HepG2 (cell line): Measurements from ENCODE around the gene CEP89. TPM values are rescaled to one million over a fixed set of nuclear protein-coding genes. Genes with fewer than 3 reads are reported as not detected.

Source experiments
- ATF2 ChIP-seq: sonication (generic); formaldehyde crosslinking; IDR thresholded peaks from 2 replicates; pipeline ENCODE4 v1.4.0; 2020; ENCODE audit warnings: missing genetic modification reagents
- CCDC6 ChIP-seq: sonication (generic); formaldehyde crosslinking; IDR thresholded peaks from 2 replicates; pipeline ENCODE4 v1.8.1; 2022; ENCODE audit warnings: mild to moderate bottlenecking, missing genetic modification reagents, moderate library complexity
- JUNB ChIP-seq: sonication (generic); formaldehyde crosslinking; IDR thresholded peaks from 2 replicates; pipeline ENCODE4 v1.8.0; 2022; ENCODE audit warnings: missing genetic modification reagents, mild to moderate bottlenecking, borderline replicate concordance
- KIAA2018 ChIP-seq: sonication (generic); formaldehyde crosslinking; IDR thresholded peaks from 2 replicates; pipeline ENCODE4 v1.5.0; 2020; ENCODE audit warnings: mild to moderate bottlenecking, missing genetic modification reagents, borderline replicate concordance
- MED13 ChIP-seq: sonication (generic); formaldehyde crosslinking; IDR thresholded peaks from 2 replicates; pipeline ENCODE4 v1.5.0; 2020; ENCODE audit warnings: missing genetic modification reagents
- NR1H2 ChIP-seq: sonication (generic); formaldehyde crosslinking; IDR thresholded peaks from 2 replicates; pipeline ENCODE4 v1.8.1; 2022; ENCODE audit warnings: low read depth, missing genetic modification reagents, borderline replicate concordance
- RBAK ChIP-seq: sonication (generic); formaldehyde crosslinking; IDR thresholded peaks from 2 replicates; pipeline ENCODE4 v1.5.1; 2020; ENCODE audit warnings: mild to moderate bottlenecking, missing genetic modification reagents
- RFX1 ChIP-seq: fragments of 450-650 bp; IDR thresholded peaks from 2 replicates; pipeline ENCODE4 v1.6.1; 2017
- SNAPC2 ChIP-seq: sonication (generic); formaldehyde crosslinking; IDR thresholded peaks from 2 replicates; pipeline ENCODE4 v1.8.1; 2022; ENCODE audit warnings: mild to moderate bottlenecking, missing genetic modification reagents
- TFE3 ChIP-seq: IDR thresholded peaks from 2 replicates; pipeline ENCODE4 v1.6.1; 2016
- TP53 ChIP-seq: sonication (generic); formaldehyde crosslinking; conservative IDR thresholded peaks from 2 replicates; pipeline ENCODE4 v1.4.0; 2020; ENCODE audit warnings: missing genetic modification reagents
- YEATS4 ChIP-seq: sonication (generic); formaldehyde crosslinking; IDR thresholded peaks from 2 replicates; pipeline ENCODE4 v1.4.0; 2020; ENCODE audit warnings: missing genetic modification reagents, borderline replicate concordance
- ZNF296 ChIP-seq: sonication (generic); formaldehyde crosslinking; conservative IDR thresholded peaks from 2 replicates; pipeline ENCODE4 v1.5.0; 2020; ENCODE audit warnings: mild to moderate bottlenecking, missing genetic modification reagents
- ZNF451 ChIP-seq: sonication (generic); formaldehyde crosslinking; IDR thresholded peaks from 2 replicates; pipeline ENCODE4 v1.5.0; 2020; ENCODE audit warnings: mild to moderate bottlenecking, missing genetic modification reagents
- ZNF589 ChIP-seq: sonication (generic); formaldehyde crosslinking; conservative IDR thresholded peaks from 2 replicates; pipeline ENCODE4 v1.8.0; 2022; ENCODE audit warnings: mild to moderate bottlenecking, moderate library complexity, missing genetic modification reagents
- ZNF598 ChIP-seq: sonication (generic); formaldehyde crosslinking; IDR thresholded peaks from 2 replicates; pipeline ENCODE4 v1.5.1; 2020; ENCODE audit warnings: mild to moderate bottlenecking, missing genetic modification reagents, borderline replicate concordance
- ZNF644 ChIP-seq: IDR thresholded peaks from 2 replicates; pipeline ENCODE4 v1.6.1; 2016; ENCODE audit warnings: low read depth
- ZNF772 ChIP-seq: sonication (generic); formaldehyde crosslinking; IDR thresholded peaks from 2 replicates; pipeline ENCODE4 v1.5.0; 2020; ENCODE audit warnings: mild to moderate bottlenecking, missing genetic modification reagents
- polyA plus RNA-seq, 8 experiments: library from polyadenylated mRNA; depleted of rRNA in 3 of 8; stranded (reverse) in 7 of 8; unstranded in 1 of 8; fragments of >200 nt; fragmentation: Illumina TruSeq in 4 of 8; extraction: Trizol in 4 of 8; gene quantifications; 2 replicates each; pipeline versions ENCODE4 v1.2.1 to v1.2.3, GENCODE V29; 2011 to 2016; ENCODE audit warnings: low read depth in 4 of 8, missing spikeins in 1 of 8, mixed read lengths in 1 of 8; ENCODE audit not compliant: insufficient read depth in 1 of 8
- total RNA-seq, 5 experiments: library from RNA; depleted of rRNA; stranded (reverse); fragments of >200 nt; fragmentation: Illumina TruSeq; extraction: Trizol; gene quantifications; 2 replicates each; pipeline ENCODE4 v1.2.3, GENCODE V29; 2016; ENCODE audit warnings: low read depth in 1 of 5

CEP89 gene
- total and polyA plus RNA-seq, 2 of the 13 experiments (the other 11 are each of a cell fraction or from before 2014, with no cell fraction given) = 7.2 to 10.9 TPM

GRCh38 chr19:32971715-32972540 is at the start of gene CEP89, which contains the start of gene FAAP24 (continued):
- TF ChIP-seq ZNF598 (CRISPR knock-in tag) (peak; percentile 77; the same call in 1 of the 2 replicates), RFX1 (peak; percentile 97), SNAPC2 (CRISPR knock-in tag) (peak; percentile 99), ZNF451 (CRISPR knock-in tag) (no peak), ATF2 (peak; percentile 34; the same call in 1 of the 2 replicates), YEATS4 (CRISPR knock-in tag) (peak; percentile 73), KIAA2018 (CRISPR knock-in tag) (no peak), ZNF772 (0 out of 2 replicates have a peak, but pooled peaks have one; percentile 25), RBAK (CRISPR knock-in tag) (no peak), CCDC6 (peak; percentile 99), TP53 (CRISPR knock-in tag) (no peak), NR1H2 (CRISPR knock-in tag) (0 out of 2 replicates have a peak, but pooled peaks have one; percentile 28), JUNB (CRISPR knock-in tag) (no peak; the same call in 1 of the 2 replicates), ZNF296 (CRISPR knock-in tag) (no peak), ZNF644 (CRISPR knock-in tag) (no peak), TFE3 (no peak), ZNF589 (no peak; the same call in 1 of the 2 replicates), MED13 (CRISPR knock-in tag) (no peak)
